DMS153 (cell line): ENCODE data around the gene SLC7A6OS.

ENCODE experiments used
- DNase-seq: peaks from one replicate; lab custom pipeline; 2025; lab: John Stamatoyannopoulos, UW

Gene SLC7A6OS

DNA sequence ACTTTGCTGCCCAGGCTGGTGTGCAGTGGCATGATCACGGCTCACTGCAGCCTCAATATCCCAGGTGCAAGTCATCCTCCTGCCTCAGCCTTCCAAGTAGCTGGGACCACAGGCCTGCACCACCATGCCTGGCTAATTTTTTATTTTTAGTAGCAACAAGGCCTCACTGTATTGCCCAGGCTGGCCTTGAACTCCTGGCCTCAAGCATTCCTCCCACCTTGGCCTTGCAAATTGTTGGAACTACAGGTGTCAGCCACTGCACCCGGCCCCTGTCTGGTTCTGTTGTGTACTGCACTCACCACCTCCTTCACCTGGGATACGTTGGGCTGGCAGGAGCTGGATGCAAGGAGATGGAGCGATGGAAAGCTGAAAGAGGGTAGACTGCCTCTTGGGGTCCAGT lies 57.0 kb downstream of the SLC7A6OS start:
- no peak for DNase-seq

DNA sequence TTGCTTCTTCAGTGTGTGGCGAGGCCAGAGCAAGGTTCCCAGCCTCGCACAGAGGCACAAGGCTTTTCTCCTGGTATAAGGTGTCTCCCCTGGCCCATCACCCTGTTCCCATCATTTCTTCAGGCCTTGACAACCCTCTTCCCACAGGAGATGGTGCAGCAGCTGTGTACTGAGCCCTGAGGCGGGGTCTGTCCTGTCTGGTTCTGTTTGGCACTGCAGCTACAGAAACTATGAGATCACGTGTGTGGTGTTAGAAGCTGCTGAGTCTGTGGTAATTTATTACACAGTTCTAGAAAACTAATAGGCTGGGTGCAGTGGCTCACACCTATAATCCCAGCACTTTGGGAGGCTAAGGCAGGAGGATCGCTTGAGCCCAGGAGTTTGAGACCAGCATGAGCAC lies 58.4 kb downstream of the SLC7A6OS start:
- no peak for DNase-seq

DNA sequence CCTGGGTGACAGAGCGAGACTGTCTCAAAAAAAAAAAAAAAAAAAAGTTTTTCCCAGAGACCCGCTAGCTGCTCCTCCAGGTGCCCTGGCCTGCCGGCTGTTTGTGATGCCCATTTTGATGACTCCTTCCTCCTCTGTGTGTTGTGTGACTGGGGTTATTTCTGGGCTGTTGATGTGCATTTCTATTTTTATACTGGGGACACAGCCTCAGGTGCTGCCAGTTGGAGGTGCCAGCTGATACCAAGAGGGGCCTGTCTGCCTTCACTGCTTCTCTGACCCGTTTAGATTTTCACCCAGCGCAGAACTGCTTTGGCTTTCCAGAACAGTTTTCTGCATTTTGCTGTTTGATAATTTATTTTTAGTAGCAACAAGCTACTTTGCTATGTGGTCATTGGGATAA lies 58.9 kb downstream of the SLC7A6OS start:
- DNase-seq: no peak

DNA sequence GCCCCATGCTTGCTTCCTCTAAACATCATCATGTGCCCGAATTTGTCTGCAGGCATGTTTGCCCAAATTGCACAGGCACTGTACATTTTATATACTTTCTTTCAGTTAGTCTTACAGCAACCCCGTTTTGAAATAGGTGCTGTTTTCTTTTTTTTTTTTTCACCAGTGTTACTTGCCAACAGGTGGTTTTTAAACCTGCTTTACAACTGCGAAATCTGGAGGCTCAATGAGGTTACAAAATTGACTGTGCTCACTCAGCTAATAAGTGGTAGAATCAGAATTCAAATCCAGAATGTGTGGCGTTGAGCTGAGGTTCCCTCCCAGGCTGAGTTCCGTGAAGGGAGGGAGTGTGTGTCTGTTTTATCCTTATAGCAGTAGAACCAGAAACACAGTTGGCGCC lies 59.8 kb downstream of the SLC7A6OS start:
- no peak for DNase-seq

DNA sequence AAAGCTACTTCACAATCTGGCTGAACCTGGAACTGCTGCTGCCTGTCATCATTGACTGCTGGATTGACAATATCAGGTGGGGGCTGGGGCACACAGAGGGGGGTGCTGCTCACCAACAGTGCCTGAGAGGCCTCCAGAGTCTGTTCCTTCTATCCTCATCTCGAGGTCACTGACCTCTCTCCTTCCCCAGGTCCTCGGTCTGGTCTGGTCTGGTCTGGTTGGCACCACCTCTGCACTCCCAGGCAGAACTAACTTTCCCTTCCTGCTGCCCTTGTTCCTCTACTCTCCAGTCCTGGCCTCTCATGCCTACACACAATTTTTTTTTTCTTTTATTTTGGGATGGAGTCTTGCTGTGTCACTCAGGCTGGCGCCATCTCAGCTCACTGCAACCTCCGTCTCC lies 61.4 kb downstream of the SLC7A6OS start:
- no peak for DNase-seq
